DND-41 (cell line): ENCODE results near the gene HSPG2.
A peak's percentile ranks its signal among the peaks of the same experiment; 100 is the strongest.
"Not testable (repeated sequence)": the region's sequence is repeated elsewhere in the genome, so short reads cannot be mapped to it uniquely, and the experiment has no call there.

ENCODE experiments used
- ATAC-seq: fragments of 200-7000 bp; cut with Tn5 transposase; 3 replicates; pipeline ENCODE4 v1.9.1; 2021; ENCODE audit warnings: low read depth; ENCODE audit not compliant: insufficient read depth
- DNase-seq: peaks from one replicate; pipeline ENCODE4 v3.0.0-alpha.2; 2020
- H2AFZ ChIP-seq: 2 replicates; pipeline ENCODE4 v1.6.0; 2012; ENCODE audit warnings: low read depth, low read length
- H3K27ac ChIP-seq: 2 replicates; pipeline ENCODE4 v1.5.1; 2012; ENCODE audit warnings: low read length, inconsistent platforms
- H3K27me3 ChIP-seq: fragments of 200-600 bp; sonication (generic); 2 replicates; pipeline ENCODE4 v1.6.0; 2012; ENCODE audit warnings: low read length, mild to moderate bottlenecking, inconsistent platforms; ENCODE audit not compliant: insufficient read depth, poor library complexity
- H3K36me3 ChIP-seq: 2 replicates; pipeline ENCODE4 v1.5.1; 2012; ENCODE audit warnings: low read length, inconsistent platforms; ENCODE audit not compliant: insufficient read depth
- H3K4me1 ChIP-seq: 2 replicates; pipeline ENCODE4 v1.5.1; 2012; ENCODE audit warnings: mild to moderate bottlenecking, low read length; ENCODE audit not compliant: insufficient read depth
- H3K4me2 ChIP-seq: 2 replicates; pipeline ENCODE4 v1.6.0; 2012; ENCODE audit warnings: mild to moderate bottlenecking, moderate library complexity, low read length, inconsistent platforms; ENCODE audit not compliant: insufficient read depth
- H3K4me3 ChIP-seq, 2 experiments: fragments of 200-600 bp in 1 of 2; shearing (Covaris generic) in 1 of 2; 2 replicates each; pipeline ENCODE4 v1.5.1; 2012 to 2016; ENCODE audit warnings: inconsistent platforms in 2 of 2, low read length in 2 of 2, mild to moderate bottlenecking in 2 of 2, low read depth in 1 of 2, moderate library complexity in 1 of 2
- H3K79me2 ChIP-seq: 2 replicates; pipeline ENCODE4 v1.6.0; 2012; ENCODE audit warnings: low read length, inconsistent platforms; ENCODE audit not compliant: insufficient read depth
- H3K9ac ChIP-seq: 2 replicates; pipeline ENCODE4 v1.6.0; 2012; ENCODE audit warnings: low read depth, mild to moderate bottlenecking, inconsistent platforms, low read length, moderate library complexity
- H3K9me3 ChIP-seq: 2 replicates; pipeline ENCODE4 v1.5.1; 2012; ENCODE audit warnings: low read length, moderate library complexity, mild to moderate bottlenecking, inconsistent platforms; ENCODE audit not compliant: insufficient read depth, severe bottlenecking
- H4K20me1 ChIP-seq: 2 replicates; pipeline ENCODE4 v1.6.0; 2012; ENCODE audit warnings: low read length; ENCODE audit not compliant: insufficient read depth
- EZH2 ChIP-seq: IDR thresholded peaks from 3 replicates; pipeline ENCODE4 v1.6.1; 2012; ENCODE audit warnings: borderline replicate concordance, low read depth, mild to moderate bottlenecking, moderate library complexity, low read length, inconsistent platforms; ENCODE audit not compliant: severe bottlenecking
- TF ChIP-seq, protein P1 (sequence below): IDR thresholded peaks from 2 replicates; pipeline ENCODE4 v1.5.1; 2012; ENCODE audit warnings: borderline replicate concordance, low read length, moderate library complexity, mild to moderate bottlenecking; ENCODE audit not compliant: poor library complexity, severe bottlenecking; ENCODE audit errors: extremely low read depth

The HSPG2 gene

DNA sequence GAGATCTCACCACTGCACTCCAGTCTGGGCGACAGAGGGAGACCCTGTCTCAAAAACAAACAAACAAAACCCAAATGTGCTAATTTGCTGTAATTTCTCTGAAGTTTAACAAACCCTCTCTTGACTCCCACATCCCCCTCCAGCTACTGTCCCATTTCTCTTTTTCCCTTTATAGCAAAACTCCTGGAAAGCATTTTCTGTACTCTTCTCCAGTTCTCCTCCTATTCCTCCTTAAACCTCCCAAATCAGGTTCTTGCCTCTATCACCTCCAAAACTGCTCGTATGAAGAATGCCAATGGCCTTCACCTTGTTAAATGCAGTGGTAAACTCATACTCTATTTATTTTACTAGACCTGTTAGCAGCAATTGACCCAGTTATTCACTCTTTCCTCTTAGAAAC is 150.5 kb downstream of the HSPG2 start:
- H3K27me3 ChIP-seq = no peaks in the 10 kb centered on the region
- H3K9ac ChIP-seq = no peak overlapping the region
- H3K79me2 ChIP-seq = peaks cover 16% of the 10 kb centered on the region
- peaks cover 10% of the 10 kb centered on the region; the same call in 1 of the 2 replicates for H4K20me1 ChIP-seq
- H3K36me3 ChIP-seq = peaks cover 5% of the 10 kb centered on the region; the same call in 1 of the 2 replicates
- peaks cover 13% of the 10 kb centered on the region for H3K4me1 ChIP-seq
- DNase-seq (no peak), ATAC-seq (no peak)
- H3K27ac ChIP-seq = no peak overlapping the region
- no peak overlapping the region for H3K4me3 ChIP-seq
- no peak for TF ChIP-seq EZH2
- TF ChIP-seq, protein P1, sequence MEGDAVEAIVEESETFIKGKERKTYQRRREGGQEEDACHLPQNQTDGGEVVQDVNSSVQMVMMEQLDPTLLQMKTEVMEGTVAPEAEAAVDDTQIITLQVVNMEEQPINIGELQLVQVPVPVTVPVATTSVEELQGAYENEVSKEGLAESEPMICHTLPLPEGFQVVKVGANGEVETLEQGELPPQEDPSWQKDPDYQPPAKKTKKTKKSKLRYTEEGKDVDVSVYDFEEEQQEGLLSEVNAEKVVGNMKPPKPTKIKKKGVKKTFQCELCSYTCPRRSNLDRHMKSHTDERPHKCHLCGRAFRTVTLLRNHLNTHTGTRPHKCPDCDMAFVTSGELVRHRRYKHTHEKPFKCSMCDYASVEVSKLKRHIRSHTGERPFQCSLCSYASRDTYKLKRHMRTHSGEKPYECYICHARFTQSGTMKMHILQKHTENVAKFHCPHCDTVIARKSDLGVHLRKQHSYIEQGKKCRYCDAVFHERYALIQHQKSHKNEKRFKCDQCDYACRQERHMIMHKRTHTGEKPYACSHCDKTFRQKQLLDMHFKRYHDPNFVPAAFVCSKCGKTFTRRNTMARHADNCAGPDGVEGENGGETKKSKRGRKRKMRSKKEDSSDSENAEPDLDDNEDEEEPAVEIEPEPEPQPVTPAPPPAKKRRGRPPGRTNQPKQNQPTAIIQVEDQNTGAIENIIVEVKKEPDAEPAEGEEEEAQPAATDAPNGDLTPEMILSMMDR = no peak
- H3K4me2 ChIP-seq = no peak overlapping the region
- no peak overlapping the region for H2AFZ ChIP-seq
- H3K9me3 ChIP-seq = no peaks in the 10 kb centered on the region

DNA sequence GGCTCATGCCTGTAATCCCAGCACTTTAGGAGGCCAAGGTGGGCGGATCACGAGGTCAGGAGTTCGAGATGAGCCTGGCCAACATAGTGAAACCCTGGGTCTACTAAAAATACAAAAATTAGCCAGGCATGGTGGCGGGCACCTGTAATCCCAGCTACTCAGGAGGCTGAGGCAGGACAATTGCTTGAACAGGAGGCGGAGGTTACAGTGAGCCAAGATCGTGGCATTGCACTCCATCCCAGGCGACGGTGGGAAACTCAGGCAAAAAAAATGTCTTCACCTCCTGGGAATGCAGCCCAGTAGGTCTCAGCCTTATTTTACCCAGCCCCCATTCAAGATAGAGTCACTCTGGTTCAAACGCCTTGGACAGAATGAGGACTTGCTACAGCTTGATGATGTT is 151.3 kb downstream of the HSPG2 start:
- Histone ChIP-seq H3K79me2 (peaks cover 24% of the 10 kb centered on the region), H3K4me1 (peaks cover 20% of the 10 kb centered on the region), H4K20me1 (peaks cover 15% of the 10 kb centered on the region; the same call in 1 of the 2 replicates)
- not testable (repeated sequence) for H3K9me3 ChIP-seq, H3K36me3 ChIP-seq, H3K27me3 ChIP-seq, H3K9ac ChIP-seq, H3K4me3 ChIP-seq, DNase-seq, H3K27ac ChIP-seq, H3K4me2 ChIP-seq, ATAC-seq, H2AFZ ChIP-seq

DNA sequence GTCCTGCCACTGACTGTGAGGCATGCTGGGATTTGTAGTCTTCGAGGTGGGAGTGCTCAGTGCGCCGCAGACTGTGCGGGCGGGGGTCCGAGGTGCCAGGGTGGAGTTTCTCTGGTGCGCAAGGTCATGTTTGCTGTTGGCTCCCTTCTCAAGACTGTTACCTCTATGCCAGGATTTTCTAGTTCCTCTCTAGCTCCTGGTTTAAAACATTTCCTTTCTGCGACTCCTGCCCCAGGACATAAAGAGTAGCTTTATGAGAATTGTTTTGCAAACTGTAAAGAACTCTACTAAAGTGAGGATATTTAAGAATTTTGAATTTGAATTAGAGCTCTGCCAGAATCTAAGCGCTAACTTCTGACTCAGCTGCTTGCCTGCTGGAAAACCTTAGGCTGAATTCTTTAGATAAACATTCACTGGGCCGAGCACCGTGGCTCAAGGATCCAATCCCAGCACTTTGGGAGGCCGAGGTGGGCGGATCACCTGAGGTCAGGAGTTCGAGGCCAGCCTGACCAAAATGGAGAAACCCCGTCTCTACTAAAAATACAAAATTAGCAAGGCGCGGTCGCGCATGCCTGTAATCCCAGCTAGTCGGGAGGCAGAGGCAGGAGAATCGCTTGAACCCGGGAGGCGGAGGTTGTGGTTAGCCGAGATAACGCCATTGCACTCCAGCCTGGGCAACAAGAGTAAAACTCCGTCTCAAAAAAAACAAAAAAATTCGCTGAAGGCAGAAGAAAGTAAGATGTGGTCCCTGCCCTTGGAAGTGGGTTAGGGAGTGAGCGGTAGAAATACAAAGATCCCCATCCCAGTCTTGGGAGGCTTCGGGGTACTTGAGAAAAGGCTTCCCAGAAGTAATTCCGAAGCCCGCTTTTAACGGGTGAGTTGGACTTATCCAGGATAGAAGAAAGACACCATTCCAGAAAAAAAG is 153.2 kb downstream of the HSPG2 start:
- Histone ChIP-seq H3K27me3 (no peaks in the 10 kb centered on the region), H3K4me3 (peak overlapping the region; percentile 80 to 94; a peak in 3 of 4 replicates), H2AFZ (peak overlapping the region; percentile 90), H3K9me3 (no peaks in the 10 kb centered on the region), H3K36me3 (peaks cover 5% of the 10 kb centered on the region; the same call in 1 of the 2 replicates), H3K4me1 (peaks cover 30% of the 10 kb centered on the region), H3K9ac (peak overlapping the region; percentile 86), H3K4me2 (peak overlapping the region; percentile 71), H3K27ac (peak overlapping the region; percentile 95), H3K79me2 (peaks cover 43% of the 10 kb centered on the region), H4K20me1 (peaks cover 26% of the 10 kb centered on the region; the same call in 1 of the 2 replicates)
- peak; percentile 92 for ATAC-seq
- DNase-seq = peak; percentile 94
- TF ChIP-seq EZH2 = no peak
- TF ChIP-seq, protein P1 = no peak

DNA sequence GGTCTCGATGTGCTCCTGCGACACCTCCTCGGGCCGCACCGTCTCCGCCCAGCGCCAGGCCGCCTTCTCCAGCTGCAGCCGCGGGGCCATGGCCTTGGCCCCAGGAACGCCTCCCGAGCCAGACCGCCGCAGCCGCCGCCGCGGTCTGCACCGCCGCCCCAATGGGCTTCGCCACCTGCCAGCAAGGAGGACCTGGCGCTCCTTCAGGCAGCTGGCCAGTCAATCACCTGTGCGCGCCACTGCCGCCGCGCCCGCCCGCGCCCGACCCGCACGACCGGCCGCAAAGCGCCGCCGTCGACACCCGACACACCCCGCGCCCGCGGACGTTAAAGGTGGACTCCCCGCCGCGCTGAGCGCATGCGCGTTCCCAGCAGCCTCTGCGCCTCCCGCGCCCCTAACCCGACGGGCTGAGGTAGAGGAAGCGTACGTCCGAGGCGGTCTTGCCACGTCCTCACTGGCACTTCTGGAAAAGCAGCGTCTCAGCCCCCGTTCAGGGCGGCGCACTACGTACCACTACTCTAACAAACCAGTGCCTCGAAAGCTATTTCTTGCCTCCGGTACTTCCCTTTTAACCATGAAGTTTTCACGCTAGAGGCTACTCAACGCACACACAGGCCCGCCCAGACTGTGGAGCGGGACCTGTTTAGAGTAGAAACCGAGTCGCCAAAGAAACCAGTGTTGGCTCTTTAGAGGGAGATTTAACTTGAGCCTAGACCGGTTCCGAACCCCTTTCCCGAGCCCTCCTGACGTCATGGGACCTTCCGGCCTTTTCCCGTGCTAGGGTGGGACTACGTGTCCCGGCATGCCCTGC is 154.0 kb downstream of the HSPG2 start, which contains the start of gene USP48:
Gene USP48 (minus strand): TSS at position 282 of the 811 bp plus-strand sequence. CDS start 192 bp downstream, at position 90.
- H3K27ac ChIP-seq = peak within 1 kb of the TSS; percentile 95
- H3K79me2 ChIP-seq = peaks cover 51% of the 10 kb centered on the region
- no peaks in the 10 kb centered on the region for H3K9me3 ChIP-seq
- DNase-seq = peak; percentile 96
- TF ChIP-seq EZH2 = no peak
- TF ChIP-seq, protein P1 = no peak
- peak within 1 kb of the TSS; percentile 90 for H2AFZ ChIP-seq
- H3K9ac ChIP-seq = peak within 1 kb of the TSS; percentile 86
- H3K4me2 ChIP-seq = peak within 1 kb of the TSS; percentile 71
- peaks cover 5% of the 10 kb centered on the region; the same call in 1 of the 2 replicates for H3K36me3 ChIP-seq
- H3K27me3 ChIP-seq = no peaks in the 10 kb centered on the region
- peaks cover 30% of the 10 kb centered on the region for H3K4me1 ChIP-seq
- peak; percentile 85 for ATAC-seq
- H4K20me1 ChIP-seq = peaks cover 31% of the 10 kb centered on the region; the same call in 1 of the 2 replicates
- H3K4me3 ChIP-seq = peak within 1 kb of the TSS; percentile 80 to 94
